ELR (cell line): ENCODE measurements around the gene CHST10.

Experiments used
- DNase-seq: peaks from one replicate; pipeline ENCODE4 v3.0.0-alpha.2; 2015; ENCODE audit warnings: low read depth

CHST10 gene, protein sequence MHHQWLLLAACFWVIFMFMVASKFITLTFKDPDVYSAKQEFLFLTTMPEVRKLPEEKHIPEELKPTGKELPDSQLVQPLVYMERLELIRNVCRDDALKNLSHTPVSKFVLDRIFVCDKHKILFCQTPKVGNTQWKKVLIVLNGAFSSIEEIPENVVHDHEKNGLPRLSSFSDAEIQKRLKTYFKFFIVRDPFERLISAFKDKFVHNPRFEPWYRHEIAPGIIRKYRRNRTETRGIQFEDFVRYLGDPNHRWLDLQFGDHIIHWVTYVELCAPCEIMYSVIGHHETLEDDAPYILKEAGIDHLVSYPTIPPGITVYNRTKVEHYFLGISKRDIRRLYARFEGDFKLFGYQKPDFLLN

DNA sequence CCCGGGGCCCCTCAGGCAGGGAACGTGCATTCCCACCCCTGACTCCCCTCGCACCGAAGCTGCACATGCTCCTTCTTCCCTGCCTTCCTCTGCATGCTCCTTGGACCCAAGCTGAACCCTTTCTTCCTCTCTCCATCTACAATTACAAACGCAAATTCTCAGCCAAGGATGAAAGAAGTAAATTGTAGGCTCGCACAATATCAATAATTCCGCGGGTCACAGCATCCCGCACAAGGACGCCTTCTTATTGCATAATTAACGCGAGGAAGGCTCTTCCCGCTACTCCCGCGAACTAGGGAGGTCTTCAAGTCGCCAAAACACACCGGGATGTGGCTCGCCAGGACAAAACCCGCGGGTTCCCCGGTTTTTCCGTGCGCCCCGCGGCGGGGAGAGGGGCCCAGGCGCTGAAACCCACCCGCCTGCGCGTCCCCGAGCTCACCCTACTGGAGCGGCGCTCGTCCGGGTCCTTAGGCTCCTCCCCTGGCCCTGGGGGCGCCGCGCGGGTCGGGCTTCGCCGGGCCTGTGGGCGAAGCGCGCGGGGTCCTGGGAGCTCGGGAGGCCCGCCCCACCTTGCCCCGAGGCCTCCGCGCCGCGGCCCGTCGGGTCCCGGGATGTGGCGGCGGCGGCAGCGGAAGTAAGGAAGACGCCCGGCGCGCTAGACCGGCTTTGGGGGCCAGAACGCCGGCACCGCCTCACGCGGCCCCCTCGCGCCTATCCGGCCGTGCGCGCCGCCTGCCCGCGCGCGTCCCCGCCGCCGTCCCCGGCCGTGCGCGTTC lies at the start of gene CHST10:
CHST10 (minus strand) TSS at position 734 of the 776 bp plus-strand sequence. CDS start 10,993 bp downstream, outside the sequence.
- DNase-seq = peak; percentile 68

DNA sequence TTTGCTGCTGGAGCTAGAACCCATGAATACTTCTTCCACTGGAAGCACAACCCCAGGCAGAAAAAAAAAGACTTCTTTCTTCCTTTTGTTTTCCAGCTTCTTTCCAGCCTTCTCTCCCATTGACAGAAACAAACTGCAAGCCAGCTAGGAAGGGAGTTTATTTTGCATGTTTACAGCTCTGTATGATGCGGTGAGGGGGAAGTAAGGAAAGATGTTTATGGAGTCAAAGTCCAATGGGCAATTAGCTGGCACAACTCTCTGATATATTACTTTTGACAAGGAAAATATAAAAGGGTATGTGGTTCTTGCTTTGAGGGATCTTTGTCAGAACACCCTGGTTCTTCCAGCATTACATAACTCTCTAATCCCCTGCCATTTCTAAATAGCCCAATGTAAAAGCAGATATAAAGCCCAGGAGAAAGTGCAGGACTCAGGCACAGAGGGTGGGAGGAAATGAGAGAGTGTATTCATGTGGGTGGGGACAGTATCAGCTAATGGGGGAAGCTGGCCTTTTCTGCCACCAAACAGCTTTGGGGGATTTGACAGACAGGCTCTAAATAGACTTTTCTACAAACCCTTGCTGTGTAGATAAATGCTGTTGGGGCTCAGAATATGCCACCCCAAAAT lies 43.5 kb upstream of the CHST10 start:
- DNase-seq = no peak

DNA sequence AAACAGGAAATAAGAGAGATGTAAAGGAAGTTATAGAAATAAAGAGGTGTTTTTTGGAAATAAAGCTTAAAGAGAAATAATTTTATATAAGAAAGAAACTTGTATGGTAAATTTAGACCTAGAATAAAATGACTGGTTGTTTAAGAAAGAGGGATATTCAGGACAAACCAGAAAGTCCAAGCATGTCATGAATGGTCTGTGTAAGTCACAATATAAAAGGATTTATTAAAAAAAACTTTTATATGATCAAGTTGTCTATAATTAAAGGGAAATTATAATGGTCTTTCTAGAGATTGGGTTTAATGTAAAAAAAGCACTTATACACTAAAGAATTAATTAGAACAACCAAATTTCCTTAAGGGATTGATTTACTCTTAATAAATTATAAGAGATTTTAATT lies 38.9 kb upstream of the CHST10 start:
- DNase-seq = peak; percentile 20

DNA sequence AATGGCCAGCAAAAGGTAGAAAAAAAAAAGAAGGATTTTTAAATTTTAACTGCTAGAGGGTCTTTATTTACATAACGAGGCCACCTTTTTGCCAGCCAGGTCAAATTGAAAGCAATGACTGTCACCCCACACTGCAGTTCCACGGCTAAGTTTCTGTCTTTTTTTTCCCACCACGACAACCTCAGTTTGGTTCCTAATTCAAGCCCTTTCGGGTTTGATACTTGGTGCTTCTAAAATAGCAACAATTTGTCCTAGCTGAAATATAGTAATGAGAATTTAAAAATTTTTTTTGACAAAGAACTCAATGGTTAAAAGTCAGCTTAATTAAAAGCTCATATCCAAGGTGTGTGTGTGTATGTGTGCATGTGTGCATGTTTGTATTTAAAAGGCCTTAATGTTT lies 36.4 kb upstream of the CHST10 start:
- DNase-seq = no peak

DNA sequence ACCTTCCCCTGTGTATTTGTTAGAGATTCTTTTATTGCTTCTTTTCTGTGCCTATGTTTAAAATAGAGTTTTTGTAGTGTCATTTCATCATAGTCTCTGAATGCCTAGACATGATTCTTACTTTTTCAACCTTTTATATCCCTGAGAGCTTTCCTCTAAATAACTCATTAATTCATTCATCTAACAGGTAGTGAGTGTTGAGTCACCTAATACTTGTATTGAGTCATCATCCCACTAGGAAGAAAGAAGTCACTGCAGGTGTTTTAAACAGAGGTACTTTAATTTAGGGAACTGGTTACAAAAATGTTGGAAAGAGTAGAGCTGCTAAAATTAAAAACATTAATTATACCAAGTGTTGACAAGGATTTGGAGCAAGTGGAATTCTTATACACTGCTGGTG lies 34.3 kb upstream of the CHST10 start:
- no peak for DNase-seq

DNA sequence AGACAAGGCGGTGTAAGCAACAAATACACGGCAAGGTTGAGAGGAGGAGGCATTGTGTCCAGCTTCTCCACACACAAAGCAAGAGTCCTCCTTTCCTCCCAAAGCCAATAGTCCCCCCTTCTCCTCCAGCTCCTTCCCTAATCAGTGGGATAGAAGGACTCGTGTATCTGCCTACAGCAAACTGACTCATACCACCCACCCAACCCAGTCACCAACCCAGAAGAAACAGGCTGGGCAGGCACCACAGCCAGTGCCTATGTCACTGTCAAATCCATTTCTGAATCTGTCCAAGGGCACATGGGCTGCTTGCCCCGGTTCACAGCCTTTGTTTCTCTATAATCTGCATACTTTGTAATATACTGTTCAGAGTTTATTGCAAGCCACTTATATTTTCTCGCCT lies 33.6 kb upstream of the CHST10 start:
- DNase-seq = no peak

DNA sequence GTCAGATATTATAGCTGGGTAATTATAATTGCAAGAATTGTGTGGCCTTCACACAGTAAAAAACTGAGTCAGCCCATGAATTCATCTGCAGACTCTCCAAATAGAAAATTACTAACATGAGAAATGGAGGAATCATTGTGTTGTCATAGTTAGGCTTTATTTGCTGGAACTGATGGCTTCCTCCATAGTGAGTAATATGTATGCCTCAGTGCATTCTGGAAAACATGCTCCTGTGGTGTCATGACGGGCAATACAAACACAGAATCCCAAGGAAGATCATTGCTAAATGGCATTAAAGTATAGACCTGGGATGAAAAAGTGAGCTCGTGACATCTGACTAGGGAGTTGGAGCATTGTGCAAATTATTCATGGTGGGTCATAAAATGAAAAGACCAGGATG lies 29.2 kb upstream of the CHST10 start:
- peak; percentile 2 for DNase-seq

DNA sequence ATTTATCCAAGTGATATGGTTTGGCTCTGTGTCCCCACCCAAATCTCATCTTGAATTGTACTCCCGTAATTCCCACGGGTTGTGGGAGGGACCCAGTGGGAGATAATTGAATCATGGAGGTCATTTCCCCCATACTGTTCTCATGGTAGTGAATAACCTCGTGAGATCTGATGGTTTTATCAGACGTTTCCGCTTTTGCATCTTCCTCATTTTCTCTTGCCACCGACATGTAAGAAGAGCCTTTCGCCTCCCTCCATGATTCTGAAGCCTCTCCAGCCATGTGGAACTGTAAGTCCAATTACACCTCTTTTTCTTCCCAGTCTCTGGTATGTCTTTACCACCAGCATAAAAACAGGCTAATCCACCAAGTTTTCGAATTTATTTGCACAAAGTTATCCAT lies 20.3 kb upstream of the CHST10 start:
- no peak for DNase-seq

DNA sequence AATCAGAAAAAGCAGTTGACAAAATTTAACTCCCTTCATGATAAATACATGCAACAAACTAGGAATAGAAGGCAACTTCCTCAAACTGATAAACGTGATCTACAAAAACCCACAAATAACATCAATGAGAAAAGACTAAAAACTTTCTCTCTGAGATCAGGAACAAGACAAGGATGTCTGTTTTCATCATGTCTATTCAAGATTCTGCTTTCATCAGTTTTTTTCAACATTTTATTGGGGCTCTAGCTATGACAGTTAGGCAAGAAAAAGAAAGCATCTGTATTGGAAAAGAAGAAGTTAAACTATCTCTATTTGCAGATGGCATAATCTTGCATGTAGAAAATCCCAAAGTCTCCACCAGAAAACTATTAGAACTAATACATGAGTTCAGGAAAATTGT lies 12.3 kb upstream of the CHST10 start:
- DNase-seq = no peak

DNA sequence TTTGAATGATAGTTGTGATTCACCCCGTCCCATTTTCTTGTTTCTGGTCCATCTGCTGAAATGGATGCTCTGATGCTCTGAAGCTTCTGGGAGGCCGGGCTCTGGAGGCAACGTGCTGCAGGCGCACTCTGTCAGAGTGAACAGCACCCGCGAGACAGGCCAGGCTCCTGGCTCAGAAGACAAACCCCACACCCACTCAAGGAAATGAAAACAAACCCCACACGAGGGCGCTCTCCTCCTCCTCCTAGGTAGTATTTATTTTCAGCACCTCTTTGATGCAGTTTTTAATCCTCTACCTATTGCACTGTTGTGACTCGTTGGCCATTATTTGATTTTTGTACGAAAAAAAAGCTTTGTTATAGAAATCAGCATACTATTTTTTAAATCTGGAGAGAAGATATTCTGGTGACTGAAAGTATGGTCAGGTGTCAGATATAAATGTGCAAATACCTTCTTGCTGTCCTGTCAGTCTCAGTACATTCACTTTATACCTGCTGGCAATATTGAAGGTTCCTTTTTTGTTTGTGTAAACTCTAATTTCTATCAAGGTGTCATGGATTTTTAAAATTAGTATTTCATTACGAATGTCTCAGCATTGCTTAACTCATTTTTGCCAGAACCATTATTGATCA lies 10.3 kb upstream of the CHST10 start:
- peak; percentile 67 for DNase-seq

DNA sequence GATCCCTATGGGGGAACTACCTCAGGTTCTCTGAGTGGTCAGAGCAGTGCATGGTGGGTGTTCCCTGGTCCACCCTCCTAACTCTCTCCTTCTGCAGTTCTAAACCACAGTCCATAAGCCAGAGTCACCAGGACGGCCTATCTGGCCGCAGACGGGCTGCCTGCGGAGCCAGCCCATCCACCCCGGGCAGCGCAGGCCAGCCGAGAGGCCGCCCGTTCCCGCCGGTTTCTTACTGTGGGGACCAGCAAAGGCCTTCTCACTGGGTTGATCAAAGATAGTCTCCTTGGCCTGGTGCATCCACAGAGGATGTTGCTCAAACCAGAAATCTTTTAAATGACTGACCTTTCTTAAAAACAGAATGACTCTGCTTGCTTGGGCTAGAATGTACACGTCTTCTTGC lies 9.6 kb upstream of the CHST10 start:
- DNase-seq = no peak

DNA sequence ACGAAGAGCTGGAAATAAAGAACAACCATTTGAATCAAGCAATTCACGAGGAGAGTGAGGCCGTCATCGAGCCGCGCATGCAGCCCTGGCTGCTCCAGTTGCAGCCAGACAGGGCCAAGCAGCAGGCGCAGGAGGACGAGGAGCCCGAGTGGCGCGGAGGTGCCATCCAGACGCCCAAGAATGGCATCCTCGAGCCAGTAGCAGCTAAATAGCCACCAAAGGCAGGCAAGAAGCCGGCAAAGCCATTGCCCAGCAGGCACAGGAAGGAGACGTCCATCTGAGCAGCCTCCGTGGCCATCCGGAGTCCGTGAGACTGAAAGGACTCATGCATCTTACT lies 8.9 kb upstream of the CHST10 start:
- DNase-seq = no peak

DNA sequence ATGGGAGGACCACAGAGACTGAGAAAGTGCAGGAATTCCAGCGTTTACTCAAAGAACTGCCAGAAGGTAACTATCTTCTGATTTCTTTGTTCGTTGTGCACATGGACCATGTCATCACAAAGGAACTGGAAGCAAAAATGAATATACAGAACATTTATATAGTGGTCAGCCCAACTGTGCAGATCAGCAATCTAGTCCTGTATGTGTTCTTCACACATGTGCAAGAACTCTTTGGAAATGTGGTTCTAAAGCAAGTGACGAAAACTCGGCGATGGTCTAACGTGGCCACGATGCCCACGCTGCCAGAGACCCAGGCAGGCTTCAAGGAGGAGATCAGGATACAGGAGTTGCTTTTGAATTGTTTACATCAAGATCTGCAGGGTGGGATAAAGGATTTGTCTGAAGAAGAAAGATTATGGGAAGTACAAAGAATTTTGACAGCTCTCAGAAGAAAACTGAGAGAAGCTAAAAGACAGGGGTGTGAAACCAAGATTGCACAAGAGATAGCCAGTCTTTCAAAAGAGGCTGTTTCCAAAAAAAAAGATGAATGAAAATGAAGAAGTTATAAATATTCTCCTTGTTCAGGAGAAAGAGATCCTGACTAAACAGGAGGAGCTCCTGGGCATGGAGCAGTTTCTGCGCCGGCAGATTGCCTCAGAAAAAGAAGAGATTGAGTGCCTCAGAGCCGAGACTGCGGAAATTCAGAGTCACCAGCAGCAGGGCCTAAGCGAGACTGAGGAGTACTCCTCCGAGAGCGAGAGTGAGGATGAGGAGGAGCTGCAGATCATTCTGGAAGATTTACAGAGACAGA lies 8.3 kb upstream of the CHST10 start:
- no peak for DNase-seq

DNA sequence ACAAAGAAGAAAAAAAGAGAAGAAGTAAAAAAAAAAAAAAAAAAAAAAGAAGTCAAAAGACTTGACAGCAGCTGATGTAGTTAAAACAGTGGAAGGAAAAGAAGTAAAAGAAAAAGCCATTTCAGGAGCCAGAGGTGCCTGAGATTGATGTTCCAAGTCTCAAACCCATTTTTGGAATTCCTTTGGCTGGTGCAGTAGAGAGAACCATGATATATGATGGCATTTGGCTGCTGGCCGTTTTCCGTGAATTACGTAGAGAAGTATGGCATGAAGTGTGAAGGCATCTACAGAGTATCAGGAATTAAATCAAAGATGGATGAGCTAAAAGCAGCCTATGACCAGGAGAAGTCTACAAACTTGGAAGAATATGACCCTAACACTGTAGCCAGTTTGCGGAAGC lies 7.6 kb upstream of the CHST10 start:
- no peak for DNase-seq

DNA sequence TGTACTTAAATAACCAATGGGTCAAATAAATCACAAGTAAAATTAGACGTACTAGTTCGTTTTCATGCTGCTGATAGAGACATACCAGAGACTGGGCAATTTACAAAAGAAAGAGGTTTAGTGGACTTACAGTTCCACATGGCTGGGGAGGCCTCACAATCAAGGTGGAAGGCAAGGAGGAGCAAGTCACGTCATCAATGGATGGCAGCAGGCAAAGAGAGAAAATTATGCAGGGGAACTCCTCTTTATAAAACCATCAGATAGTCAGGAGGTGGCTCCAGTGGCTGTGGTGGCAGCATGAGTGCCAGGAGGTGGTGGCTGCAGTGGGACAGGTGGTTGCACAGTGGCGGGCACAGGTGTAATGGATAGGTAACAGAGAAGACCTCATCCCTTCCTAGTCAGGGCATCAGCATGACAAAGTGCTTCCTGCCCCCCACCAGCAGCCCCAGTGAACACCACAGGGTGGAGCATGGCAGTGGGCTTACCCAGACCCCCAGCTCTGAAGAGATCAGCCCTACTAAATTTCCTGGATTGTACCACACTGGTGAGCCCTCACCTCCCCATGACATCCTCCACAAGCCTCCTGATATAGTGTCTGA lies 6.9 kb upstream of the CHST10 start:
- DNase-seq = no peak

DNA sequence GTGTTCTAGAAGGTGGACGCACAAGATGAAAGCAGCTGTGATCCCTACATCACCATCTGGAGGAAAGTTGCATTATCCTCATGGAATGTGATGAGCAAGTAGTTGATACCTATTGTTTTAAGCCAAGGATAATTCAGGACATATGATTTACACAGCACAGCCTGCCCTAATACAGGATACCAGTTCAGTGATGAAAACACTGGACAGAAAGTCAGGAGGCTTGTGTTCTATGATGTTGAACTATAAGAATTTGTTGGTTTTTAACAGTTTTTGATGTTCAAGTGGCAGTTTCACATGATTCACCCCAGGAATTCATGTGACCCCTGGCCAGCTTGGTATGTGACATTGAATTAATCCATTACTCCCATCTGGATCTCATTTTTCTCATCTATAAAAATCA lies 6.2 kb upstream of the CHST10 start:
- DNase-seq = no peak

DNA sequence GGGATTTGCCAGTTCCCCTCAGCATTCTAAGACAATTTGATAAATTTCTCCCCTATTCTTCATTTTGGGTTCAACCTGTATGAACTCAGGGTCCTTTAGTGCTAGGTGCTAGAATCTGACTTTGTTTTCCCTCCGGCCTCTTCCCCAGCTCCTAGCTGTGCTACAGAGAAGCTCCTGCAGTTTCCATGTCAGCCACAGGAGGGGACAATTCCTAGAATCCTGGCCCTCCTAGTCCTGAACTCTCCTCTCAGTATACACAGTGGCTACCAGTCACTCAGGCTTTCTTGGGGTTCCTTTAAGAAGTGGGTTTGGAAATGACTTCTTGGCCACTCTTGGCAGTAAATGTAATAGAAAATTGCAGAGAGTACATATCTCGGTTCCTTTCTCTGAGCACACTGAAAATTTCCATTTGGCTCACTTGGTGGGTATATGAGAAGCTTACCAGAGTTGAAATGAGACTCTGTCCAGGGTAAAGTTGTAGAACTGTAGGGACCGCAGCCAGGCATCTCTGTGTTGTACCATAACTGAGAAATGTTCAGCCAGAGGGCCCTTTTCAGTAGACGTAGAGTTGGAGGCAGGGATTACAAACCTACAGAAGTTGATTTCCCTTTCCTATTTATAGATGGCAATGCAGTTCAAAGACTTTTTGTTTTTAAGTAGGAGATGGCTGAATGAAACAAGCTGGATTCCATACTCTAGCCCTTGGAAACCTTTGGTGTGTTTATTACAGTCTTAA lies 5.0 kb upstream of the CHST10 start:
- peak; percentile 65 for DNase-seq

DNA sequence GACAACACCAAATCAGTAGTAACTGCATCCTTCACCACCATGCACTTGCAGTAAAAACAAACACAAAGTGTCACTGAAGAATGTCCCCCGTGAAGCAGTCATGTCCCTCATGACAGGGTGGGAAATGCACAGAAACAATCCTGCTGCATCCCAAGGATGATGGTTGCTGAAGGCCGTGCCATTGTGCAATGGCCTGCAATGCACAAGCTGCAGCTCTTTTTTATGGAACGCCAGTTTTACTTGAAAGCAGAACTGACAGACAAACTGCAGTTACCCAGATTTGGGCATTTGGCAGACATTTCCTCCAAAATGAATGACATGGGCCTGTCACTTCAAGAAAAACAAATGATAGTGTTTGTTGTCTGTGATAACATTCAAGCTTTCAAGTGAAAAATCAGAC lies 2.4 kb upstream of the CHST10 start:
- no peak for DNase-seq

DNA sequence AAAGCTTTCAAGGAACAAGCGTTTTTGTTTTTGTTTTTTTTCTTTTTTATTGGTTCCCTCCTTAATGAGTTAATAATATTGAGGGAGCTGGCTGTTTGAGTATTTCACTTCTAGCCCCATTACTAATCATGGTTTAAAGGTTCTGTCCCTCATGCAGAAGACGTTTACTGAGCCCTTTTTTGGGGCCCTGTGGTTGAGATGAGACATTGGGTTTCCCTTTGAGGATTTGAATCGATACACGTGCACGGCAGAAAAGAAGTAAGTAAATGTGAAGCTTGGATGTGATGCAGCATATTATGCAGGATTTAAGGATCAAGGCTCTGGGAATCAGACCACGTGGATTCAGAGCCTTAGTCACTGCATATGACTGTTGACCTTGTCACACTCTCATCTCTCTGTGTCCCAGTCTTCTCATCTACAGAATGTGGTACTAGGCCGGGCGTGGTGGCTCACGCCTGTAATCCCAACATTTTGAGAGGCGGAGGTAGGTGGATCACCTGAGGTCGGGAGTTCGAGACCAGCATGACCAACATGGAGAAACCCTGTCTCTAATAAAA lies 1.0 kb upstream of the CHST10 start:
- DNase-seq = peak; percentile 32

DNA sequence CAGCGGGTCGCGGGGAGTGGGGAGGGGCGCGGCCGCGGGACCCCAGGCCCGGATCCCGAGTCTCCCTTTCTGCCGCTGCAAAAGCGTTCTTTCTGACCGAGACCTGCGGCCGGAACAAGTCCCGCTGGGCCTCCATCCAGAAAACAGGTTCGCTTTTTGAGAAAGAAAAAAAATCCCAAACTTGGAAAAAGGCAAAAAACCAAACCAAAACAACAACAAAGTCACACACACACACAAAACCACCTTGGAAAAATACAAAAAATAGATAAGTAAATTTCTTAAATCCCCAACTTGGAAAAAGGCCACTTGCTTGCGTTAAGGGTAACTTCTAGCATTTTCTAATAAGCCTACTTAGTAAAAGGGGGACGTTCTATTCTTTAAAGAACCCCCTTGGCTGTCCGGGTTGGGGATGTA lies 250 bp upstream of the CHST10 start:
- no peak for DNase-seq
